Smooth muscle cell of the brain vasculature (primary cell): Measurements from ENCODE around the gene IL26.
A peak's percentile ranks its signal among the peaks of the same experiment; 100 is the strongest.
"Not testable (repeated sequence)": the region's sequence is repeated elsewhere in the genome, so short reads cannot be mapped to it uniquely, and the experiment has no call there.

ENCODE experiments used
- DNase-seq: peaks from one replicate; pipeline ENCODE4 v3.0.0-alpha.2; 2012; ENCODE audit warnings: low read depth, low spot score

Gene IL26

DNA sequence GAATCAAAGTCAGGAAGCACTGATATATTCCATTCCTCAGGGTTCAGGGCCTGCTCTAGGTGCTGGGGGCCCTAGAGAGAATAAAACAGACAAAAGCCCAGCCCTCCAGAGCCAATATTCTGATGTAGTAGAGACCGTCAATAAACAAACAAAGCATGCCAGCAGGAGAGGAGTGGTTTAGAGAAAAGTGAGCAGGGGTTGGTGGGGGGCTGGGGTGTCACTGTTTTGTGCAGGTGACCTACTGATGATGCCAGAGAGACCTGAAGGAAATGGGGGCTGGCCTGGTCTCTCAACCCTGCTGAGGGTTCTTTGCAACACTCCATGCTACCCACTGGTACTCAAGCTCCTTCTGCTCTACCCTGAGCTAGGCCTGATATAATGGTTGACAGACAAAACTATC is 26.5 kb downstream of the IL26 start:
- no peak for DNase-seq

DNA sequence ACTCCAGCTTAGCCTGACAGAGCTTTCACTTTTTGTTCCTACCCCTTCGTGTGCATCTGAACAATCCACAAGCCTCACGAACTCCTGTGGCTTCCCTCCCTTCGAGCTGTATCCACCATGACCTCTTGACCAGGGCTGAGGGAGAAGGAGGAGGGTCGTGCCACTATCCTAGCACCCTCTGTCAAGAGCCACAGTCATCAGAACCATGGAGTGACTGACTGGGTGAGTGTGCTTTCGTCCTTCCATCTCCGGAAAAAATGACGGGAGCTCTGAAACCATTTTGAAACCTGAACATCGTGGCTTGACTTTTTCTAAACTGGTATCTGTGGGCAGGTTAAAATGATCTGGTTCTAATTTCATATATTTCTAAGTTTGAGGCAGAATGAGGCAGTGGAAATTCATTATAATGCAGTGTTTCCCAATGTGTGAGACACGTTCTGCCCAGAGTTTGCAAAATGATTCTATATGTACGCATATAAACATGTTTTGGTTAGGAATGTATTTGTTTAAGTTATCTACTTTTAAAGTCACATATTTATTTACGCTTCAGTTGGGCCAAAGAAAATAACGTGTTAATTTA is 27.0 kb downstream of the IL26 start:
- no peak for DNase-seq

DNA sequence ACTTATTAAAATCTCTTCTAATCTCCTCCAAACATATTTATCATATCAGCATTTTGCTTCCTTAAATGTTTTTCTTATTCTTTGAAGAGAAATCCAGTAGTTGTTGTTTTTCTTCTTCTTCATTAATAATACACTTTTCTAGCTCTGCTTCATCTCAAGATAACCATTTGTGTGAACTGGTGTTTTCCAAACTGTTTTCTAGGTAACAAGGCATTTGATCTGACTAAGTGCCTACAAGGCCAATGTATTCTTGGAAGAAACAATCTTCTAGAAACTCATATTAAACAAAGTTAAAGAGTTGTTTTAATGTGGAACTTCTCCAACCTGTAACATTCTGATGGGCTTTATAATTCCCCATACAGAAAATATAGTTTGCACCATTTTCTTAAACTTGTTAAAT is 35.3 kb downstream of the IL26 start:
- DNase-seq: no peak

DNA sequence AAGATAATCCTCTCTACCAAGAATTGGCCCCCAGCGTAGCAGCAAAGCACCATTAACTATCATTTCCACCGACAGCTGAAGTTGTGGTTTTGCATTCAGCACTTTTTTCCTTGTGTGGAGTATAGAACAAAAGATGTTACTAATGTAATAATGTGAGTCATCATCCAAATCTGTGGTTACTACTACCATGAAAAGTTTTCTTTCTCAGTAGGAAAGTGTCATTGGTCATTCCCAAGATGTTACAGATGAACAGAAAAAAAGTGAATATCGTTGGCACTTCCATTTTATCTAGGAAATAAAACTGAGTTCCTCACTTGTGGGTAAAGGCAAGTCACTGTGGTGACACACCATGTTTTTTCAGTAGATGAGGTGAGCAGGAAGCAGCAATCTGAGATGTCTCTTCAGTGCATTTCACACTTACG is 35.8 kb downstream of the IL26 start:
- DNase-seq: peak; percentile 57

DNA sequence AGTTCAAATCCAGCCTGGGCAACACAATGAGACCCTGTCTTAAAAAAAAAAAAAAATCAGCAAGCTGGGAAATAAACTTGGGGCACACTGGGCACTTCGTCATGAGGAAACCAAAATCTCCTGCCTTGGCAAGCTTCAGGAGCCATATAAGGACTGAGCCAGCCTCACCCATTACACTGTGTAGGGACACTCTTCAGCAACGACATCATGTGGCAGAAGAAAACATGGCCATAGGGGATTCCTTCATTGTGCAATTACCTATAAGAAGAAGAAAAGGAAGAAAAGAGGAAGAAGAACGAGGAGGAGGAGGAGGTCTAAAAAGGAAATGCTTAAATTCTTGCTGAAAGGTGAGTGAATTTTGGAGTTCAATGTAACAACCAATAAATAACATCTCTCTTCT is 40.0 kb downstream of the IL26 start:
- DNase-seq: no peak

DNA sequence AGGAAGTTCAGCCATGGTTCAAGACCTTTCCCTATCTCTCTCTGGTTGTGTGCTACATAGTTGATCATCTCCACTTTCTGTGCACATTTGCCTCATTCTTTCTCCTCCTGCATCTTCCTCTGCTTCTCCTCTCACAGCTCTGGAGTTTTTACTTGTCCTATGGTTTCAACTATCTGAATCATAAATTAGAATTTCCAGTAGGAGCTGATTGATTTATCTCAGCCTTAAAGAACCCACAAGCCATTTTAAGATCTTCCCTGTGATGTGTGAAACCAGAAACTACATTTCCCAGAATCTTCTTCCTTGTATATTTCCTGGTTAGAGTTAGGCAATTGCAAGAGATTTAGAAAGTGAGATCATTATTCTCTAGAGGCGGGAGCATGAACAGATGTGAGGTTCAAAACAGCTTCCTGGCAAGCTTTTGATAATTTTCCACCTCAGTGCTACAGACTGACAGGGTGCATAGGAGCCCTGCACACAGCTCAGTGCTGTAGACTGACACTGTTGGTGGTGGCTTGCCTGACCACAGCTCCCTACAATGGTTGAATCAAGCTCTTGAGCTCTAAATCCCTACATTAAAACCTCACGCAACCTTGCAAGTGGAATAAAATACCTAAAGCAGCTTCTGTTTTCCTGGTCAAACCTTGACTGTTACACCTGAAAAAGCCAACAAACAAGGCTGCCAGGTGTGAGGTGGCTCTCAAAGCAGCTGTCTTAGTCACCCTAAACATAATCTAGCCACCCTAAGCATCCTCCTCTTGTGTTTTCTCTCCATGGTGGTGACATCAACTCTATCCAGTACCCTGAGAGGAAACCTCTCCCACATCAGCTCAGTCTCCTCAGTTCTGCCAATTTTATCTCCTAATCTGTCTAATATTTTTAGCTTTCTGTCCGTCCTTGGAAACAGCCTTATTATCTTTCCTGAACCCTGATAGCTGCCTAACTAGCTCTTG is 44.5 kb downstream of the IL26 start:
- no peak for DNase-seq

DNA sequence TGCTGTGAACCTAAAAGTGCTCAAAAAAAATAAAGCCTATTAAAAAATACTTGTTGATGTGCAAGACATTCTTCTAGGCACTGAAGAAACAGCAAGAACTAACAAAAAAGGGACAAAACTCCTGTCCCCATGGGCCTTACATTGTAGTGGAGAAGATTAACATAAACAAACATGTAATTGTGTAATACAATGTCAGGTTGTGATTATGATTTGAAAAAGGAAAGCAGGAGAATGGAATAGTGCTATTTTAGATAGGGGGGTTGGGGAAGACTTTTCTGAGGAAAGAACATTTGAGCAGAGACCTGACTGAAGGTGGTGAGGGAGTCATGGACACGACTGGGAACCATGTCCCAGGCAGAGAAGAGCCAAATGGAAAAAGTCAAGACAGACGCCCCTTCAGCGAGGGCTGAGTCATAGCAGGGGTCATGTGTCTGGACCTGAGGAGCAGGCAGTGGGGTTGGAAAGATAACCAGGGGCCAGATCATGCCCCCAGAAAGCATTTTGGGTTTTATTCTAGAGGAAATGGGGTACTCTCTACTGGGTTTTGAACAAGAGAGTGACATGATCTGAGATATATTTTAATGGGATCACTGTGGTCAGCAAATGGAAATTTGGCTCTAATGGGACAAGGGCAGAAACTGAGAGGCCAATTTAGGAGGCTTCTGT is 46.7 kb downstream of the IL26 start:
- no peak for DNase-seq

DNA sequence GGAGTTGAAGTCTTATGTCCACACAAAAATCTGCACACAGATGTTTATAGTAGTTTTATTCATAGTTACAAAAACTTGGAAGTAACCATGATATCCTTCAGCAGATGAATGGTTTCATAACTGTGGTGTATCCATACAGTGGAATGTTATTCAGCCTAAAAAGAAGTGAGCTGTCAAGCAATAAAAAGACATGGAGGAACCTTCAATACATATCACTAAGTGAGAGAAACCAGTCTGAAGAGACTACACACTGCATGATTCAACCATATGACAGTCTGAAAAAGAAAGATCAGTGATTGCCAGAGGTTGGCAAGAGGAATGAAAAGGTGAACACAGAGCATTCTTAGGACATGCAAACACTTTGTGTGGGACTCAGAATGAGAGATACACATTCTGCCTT is 47.4 kb downstream of the IL26 start:
- DNase-seq: no peak

DNA sequence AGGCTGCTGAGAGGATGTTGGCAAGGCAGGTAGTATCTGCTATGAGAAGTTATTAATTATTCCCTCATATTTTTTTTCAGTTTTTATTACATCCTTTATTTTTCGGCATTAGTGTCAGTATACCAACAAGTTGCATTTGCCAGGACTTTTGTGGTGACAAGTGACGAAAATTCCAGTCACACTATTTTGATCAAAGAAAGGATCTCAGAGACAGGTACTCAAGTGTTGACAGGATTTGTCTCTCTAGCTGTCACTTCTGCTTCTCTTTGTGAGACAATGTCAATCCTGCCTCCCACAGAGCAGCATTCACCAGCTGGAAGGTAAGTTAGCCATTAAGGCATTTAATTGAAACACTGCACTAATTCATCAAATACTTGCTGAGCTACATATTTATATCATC is 48.0 kb downstream of the IL26 start:
- DNase-seq: no peak

DNA sequence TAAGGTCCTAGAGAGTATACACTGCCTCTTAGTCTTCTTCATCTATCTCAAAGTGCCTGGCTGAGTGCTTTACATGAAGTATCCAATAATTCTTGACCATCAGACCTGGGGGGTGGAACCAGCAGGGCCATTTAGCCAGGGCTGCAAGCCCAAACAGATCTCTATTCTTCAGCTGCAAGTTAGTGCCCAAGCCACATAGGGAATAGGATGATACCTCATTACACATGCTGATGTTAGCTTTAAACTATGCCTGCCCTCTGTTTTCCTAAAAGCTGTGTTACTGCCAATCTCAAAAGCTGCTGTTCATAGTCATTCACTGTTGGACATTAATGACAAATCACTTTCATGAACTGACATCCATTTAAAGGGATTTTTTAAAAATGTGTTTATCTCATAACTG is 49.4 kb downstream of the IL26 start:
- no peak for DNase-seq

DNA sequence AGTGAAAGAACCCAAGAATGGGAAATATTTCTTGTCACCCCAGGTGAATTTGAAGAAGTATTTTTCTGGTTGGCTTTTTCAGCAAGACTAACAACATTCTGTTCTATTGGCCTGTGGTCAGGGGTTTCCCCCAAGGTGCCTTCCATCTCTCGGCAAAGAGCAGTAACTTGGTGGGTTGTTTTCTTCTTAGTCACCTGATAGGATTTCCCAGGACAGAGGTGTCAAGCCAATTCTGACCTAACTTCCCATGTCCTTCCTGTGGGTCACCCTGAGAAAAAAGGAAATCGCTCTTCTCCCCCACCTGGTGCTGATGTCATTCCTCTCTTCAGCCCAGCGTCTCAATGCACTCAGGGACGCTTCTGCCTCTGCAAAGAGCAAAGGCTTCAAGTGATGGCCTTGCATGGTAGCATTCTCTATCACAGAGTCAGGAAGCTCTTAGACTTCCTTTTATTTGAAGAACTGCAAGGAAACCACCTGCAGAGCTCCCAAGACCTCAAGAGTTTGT is 50.0 kb downstream of the IL26 start:
- no peak for DNase-seq

DNA sequence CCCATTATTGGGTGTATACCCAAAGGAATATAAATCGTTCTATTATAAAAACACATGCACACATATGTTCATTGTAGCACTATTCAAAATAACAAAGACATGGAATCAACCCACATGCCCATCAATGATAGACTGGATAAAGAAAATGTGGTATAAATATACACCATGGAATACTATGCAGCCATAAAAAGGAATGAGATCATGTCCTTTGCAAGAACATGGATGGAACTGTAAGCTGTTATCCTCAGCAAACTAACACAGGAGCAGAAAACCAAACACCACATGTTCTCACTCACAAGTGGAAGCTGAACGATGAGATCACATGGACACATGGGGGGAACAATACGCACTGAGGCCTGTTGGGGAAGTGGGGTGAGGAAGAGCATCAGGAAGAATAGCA is 50.8 kb downstream of the IL26 start:
- not testable (repeated sequence) for DNase-seq

DNA sequence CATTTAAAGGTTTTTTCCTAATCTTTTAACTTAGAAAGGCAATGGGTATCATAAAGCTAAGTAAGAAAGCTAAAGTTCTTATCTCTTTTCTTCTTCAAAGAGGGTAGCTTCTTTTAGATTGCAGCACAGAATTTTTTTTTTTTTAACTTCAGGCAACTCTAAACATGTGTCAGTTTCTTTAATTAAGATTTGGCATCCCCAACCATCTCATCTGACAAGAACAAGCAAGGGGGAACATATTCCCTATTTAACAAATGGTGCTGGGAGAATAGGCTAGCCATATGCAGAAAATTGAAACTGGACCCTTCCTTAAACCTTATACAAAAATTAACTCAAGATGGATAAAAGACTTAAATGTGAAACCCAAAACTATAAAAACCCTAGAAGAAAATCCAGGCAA is 51.8 kb downstream of the IL26 start:
- DNase-seq: no peak

DNA sequence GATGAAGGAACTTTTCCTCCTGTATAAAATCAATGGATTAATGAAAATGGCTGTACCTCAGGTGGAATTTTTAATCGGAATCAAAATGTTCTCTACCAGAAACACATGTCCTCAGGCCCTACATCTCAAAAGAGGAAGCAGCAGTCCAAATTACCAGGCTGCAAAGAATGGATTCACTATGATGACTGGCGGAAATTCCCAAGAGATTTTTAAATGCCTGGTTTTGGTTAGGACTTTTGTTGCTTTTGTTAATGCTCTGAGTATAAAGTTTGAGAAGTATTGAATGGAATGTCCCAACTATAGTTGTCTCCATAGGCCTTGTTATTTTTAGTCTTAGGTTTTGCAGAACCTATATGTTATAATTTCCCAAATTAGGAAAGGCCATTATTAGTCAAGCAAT is 54.9 kb downstream of the IL26 start:
- no peak for DNase-seq

DNA sequence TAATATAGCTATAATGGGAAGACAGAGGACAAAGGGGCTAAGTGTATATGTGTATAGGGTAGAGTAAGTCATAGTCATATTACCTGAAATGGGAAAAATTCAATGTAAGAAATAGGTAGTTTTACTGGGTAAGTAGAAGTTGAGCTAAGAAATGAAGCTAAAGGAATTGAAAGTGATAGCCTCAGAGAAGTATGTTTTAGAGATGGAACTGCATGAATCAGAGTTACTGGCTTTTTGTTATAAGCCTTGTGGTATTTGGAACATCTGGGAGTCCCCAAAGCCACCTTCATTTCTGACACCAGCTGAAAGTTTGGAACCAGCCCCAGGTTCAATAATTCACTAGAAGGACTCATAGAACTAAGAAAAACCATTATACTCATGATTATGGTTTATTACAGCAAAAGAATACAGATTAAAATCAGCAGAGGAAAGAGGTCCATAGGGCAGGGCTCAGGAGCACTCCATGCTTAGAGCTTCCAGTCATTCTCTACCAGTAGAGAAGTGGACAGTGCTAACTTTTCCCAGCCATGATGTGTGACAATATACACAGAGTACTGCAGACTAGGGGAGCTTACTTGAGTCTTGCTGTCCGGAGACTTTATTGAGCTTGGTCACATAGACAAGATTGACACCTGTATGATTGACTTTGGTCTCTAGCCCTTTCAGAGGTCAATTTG is 56.3 kb downstream of the IL26 start:
- DNase-seq: no peak

DNA sequence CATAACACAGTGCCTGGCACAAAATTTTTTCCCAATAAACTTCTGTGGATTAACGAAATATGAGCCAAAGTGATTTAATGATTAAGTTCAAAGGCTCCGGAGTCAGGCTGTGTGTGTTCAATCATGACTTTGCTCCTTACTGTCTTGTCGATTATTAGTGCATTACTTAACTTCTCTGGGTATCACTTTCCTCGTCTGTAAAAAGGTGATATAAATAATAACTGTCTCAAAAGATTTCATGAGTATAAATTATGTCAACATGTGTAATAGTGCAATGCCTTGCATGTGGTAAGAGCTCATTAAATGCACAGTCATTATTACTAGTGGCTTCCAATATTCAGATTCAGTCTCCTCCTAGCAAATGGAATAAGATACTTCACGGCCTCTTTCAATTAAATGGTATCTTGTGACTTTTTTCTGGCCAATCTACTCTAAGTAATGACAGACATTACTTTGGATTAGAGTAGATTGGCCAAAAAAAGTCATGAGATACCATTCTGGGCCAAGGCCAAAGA is 59.2 kb downstream of the IL26 start:
- DNase-seq: no peak

DNA sequence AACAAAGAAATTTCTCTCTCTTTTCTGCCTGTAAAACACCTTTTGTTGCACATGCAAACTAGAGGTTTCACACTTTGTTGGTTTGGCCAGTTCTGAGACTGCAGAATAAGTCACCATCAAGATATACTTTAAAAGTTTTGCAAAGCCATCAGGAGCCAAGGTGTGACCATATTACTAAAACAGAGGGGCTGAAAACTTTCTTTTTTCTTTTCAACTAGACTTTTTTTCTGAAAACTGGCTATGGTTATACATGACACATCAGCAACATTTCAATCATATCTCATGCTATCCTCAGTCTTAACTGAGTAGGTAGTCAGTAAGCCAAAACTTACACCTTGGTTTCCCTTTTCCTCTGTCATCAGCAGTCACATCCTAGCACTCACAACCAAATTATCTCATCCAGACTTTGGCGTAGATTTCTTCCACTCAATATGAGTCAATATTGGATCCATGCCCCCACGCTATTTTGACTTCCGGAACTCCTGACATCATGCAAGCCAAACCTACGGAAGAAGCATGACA is 62.0 kb downstream of the IL26 start:
- DNase-seq: no peak

DNA sequence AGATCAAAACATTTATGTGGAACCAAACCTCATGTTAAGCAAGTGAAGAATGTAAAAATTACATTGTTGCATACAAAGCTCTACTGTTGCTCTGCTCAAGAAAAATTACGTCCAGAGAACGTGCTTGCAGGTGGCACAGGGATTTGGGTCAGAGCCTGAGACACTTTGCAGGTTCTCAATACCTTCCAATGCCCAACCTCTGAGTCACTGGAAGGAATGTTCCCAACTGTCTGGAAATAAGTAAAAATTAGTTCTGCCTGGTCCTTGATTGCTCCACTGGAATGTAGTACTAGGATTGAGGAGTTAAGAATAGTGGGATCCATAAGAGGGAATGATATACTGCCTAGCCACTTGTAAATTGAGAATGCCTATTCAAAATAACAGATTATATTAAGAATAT is 63.2 kb downstream of the IL26 start:
- no peak for DNase-seq

DNA sequence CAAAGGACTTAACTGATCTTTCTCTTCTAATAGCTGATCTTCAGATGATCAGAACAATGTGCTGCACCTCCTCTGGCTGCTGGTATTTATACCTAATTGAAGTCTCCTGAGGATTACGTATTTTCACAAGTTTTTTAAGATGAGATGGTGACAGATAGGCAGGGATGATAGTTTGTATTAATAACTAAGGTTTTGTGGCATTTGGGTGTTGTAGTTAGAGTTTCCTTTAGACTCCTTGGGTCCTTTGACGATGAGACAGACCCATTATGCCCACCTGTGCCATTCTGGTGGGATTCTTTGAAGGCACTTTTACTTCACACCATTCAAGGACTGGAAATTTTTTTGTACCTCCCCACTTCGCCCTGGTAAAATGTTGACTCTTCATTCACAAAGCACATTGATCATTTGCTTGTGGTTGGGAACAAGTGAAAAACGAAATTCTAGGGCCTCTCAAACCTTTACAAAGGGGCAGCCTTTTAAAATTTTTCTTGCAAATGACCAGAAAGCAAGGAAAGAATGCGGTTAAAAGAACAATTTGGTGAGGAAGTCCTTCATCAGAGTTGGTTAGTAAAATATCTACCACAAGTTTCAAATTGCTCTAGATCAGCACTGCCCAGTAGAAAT is 65.8 kb downstream of the IL26 start, which contains the start of gene IFNG:
TSS of gene IFNG (minus strand) at position 60 of the 624 bp plus-strand sequence. CDS start 125 bp downstream, outside the sequence.
- DNase-seq: no peak

DNA sequence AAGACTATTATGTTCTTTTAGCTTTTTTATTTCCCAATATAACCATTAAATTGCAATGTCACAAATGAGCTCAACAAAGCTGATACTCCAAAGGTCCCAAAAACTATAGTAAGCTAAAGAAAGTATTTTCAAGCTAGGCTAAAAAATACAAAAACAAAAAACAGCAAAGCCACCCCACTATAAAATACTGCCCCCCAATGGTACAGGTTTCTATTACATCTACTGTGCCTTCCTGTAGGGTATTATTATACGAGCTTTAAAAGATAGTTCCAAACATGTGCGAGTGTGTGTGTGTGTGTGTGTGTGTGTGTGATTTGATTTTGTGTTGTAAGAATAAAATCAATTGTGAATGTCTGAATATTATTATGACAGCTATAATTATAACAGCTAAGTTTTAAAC is 67.2 kb downstream of the IL26 start:
- DNase-seq: no peak

DNA sequence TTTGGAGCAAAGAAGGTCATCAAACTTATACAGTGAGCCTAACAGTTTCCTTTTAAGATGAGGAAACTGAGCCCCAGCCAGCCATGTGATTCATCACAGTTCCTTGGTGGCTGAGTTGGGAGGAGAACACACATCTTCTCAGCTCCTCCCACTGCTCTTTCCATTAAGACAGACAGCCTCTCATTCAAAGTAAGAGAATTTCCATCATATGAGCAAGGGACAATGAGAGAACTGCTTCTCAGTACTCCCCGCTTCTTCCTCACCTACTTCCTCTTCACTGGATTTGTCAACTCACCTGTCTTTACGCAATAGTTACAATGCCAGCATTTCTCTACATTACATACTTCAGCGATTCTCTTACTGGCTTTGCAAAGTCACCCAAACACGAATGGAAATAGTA is 68.2 kb downstream of the IL26 start:
- DNase-seq: no peak
